HG03039 (cell line): Measurements from ENCODE around the gene RAI1.

Experiments
- ATAC-seq: cut with Tn5 transposase; IDR thresholded peaks from one replicate; pipeline ENCODE4 v1.9.1; 2021; ENCODE audit warnings: mild to moderate bottlenecking, moderate library complexity; ENCODE audit not compliant: unreplicated experiment

The RAI1 gene

DNA sequence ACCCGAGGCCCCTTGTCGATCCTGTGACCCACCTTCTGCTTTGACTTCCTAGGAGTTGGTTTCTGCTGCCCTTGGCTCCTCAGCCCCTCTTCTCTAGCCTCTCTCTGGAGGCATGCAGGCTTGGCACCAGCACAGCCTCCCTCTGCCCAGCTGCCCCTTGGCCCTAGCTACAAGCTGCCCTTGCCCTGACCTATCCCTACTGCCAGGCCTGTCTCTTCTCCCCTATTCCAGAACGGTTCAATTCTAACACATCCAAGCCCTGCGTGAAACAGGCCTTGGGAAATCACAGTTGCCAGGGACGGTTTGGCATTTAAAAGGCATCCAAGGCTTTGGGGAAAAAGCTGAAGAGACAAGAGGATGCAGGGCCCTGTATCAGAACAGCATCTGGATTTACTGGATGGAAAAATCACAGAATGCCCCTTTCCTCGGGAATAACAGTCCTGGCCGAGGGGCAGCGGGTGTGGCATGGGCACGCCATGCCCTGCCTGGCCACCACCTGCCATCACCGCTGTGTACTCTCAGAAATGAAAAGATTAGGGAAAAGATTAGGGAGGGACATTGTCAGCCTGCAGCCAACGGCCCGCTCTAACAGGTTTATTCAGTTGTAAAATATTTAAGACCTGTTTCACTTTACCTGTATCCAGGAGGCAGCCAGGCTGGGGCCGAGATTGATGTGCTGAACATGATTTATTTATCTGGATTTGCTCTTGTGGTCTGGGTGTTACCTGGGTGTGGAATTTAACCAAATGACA, 15.8 kb downstream of the RAI1 start:
- ATAC-seq: no peak

DNA sequence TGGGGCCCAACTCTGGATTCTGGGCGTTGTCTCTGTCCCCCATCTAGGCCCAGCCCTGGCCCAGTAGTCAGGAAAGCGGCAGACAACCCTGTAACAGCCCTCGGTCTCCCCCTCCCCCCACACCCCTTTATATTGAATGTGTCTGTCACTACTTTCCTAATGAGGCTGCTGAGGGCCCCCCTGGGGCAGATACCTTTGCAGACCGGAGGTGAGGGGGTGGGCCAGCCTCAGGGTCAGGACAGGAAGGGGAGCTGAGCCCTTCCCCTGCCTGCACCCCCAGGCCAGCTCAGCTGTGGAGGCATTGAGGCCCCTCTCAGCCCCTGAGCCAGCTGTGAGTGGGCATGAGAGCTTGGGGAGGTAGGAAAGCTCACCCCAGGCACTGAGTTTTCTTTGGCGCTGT, 17.1 kb downstream of the RAI1 start:
- ATAC-seq: no peak

DNA sequence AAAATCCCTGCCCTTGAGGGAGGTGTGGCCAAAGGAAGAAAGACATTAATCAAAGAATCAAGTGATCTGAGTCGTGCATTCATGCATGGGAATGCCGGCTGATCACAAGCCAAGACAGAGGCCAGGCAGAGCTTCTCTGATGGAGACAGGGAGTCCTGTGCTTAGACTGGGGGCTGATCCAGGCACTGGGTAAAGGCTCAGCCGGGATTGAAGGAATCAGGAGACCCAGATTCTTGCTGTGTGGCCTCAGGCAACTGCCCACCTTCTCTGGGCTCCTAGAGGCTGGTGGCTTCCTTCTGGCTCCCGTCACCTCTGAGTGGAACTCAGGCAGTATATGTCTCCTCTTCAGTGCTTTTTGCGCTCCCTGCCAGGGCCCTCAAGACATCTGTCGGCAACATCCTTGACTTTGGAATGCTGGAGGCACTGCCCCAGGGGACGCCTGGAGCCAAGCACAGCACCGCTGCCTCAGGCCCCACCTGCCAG, 17.7 kb downstream of the RAI1 start:
- no peak for ATAC-seq

DNA sequence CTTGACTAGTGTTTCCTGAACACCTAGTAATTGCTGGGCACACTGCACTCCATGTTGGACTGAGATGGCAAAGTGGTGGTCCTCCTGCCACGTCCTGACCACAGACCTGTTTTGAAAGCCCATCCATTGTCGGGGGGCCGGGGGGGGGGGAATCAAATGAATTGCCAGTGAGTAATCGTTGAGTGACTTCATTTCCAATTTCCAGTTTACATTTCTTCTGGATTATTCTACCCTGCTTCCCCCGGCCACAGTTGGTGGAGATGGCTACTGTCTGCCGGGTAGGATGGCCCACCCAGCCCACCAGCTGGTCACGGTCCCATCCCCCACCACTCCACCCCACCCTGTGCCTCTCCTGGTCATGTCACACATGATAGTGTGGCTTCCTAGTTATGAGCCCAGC, 18.2 kb downstream of the RAI1 start:
- no peak for ATAC-seq

DNA sequence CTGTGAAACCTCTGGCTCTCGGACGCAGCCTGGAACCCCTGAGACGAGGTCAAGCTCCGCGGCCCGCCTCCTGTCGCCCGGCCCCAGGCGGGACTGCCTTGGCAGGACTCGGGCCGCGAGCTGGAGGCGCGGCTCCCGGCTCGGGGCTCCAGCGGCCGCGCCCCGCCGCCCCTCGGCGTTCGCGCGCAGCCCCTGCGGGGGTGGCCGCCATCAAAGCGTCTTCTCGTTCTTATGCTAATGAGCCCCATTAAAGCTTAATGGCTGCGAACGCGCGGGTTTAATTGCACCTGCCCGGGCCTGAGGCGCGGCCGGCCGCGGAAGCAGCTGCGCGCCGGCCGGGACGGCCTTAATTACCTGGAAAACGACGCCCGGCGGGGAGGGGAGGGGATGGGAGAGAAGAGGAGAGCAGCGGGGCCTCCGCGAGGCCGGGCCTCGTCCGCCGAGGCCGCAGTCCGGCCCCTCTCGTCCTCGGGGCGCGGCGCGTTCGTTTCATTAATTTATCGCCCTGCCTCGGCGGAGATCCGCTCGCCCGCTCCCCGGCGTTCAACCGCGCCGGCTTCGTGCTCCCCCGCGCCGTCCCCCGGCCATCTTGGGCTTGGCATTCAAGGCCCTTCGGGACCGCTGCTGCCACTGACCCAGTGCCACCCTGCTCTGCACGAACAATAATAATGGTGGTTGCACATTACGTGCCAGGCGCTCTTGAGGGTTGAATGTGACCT, 19.2 kb downstream of the RAI1 start:
- ATAC-seq: no peak

DNA sequence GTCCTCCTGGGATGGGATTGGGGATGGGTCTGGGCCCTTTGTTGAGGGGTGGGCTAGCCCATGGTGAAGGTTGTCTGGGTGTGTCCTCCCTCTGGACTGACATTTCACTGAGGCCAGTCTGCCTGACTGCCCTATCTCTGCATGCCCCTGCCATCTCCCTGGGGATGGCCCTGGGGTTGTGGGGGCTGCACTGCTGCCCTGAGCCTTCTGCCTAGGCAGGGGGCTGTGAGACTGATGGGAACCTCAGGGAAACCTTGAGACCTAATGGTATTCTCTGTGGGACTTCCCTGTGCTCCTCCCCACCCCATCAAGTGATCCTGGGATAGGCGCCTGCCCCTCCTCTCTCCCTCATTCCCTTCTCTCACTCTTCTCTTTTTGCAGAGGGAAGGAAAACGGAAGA, 19.9 kb downstream of the RAI1 start:
- ATAC-seq: no peak

DNA sequence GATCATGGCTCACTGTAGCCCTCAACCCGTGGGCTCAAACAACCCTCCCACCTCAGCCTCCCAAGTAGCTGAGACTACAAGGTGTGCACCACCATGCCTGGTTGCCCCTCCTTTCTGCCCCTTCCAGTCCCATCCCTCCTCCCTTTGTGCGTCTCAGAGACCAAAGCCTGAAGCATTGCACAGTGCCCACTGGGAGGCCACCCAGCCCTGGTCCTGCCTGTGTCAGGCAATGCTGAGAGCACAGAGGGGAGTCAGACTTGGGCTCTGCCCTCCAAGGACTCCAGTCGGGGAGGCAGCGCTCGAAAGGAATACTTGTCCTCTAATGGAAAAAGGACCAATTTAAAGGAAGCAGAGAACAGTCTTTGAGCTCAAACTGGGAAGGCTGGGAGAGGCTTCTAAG, 20.4 kb downstream of the RAI1 start:
- no peak for ATAC-seq

DNA sequence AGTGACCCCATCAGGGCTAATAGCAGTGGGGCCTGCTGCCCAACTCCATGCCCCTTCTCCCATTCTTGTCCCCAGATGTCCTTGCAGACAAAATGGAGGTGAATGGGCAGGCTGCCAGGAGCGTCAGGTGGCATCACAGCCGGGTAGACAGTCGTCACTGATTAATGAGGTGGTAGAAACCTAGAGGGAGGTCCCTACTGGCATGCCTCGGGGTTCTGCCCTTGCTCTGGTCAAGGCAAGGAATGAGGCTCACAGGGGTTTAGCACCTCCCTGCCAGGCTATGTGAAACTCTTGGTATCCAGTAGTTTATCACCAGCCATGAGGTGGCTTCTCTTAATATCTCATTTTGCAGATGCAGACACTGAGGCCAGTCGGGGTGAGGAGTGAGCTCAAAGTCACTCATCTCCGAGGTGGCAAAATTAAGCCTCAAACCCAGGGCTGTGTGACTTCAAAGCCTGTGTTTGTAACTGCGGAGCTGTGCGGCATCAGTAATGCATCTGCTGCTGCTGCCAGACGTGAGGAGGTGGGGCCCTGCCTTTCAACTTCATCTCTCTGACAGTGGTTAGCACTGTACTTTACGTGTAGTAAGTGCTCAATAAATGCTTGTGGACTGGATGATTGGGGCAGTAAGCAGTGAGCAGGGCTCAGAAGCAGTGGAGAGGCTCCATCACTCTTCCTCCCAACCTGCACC, 21.3 kb downstream of the RAI1 start:
- no peak for ATAC-seq

DNA sequence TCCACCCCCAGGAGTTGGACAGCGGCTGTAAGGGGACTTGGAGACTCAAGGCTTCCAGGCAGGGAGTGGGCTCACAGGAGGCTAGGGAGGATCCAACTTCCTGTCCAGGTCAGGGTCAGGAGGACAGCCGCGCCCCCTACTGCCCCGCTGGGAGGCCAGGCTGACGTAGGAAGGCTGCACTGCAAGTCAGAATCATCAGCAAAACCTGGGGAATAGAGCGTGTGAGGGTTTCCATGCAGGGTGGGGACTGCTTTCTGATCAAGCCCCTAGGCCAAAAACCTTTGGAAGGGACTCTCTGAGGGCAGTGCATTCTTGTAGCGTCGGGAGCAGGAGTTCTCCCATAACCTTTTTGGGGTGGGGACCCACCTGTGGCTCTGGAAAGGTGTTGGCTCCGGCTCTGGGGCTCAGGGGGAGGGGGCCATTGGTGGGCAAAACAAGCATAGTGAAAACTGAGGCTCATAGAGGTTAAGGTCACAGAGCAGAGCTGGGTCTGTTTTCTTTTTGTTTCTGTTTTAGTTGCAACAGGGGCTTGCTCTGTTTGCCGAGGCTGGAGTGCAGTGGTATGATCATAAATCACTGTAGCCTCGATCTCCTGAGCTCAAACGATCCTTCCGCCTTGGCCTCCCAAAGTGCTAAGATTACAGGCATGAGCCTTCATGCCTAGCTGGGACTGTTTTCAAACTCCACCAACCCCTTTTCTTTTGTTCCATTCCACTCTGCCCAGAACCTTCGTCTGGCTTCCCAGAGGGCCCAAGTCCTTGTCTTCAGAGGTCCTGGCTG, 22.1 kb downstream of the RAI1 start:
- no peak for ATAC-seq

DNA sequence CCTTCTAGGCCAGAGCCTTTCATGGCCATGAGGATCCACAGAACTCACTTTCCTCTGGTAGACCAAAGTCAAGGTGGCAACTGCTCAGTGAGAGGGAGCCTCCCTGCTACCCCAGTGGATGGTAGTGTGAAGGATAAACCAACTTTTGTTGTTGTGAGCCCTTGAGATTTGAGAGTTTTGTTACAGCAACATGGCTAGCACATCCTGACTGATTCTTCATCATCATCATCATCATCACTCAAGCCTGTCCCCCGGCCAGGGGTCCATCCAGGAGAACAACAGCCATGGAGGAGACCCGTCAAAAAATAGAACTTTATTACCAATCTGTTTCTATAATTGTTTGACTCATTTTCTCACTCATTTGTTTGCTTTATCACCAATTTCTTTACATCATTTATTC, 23.7 kb downstream of the RAI1 start:
- ATAC-seq: no peak

DNA sequence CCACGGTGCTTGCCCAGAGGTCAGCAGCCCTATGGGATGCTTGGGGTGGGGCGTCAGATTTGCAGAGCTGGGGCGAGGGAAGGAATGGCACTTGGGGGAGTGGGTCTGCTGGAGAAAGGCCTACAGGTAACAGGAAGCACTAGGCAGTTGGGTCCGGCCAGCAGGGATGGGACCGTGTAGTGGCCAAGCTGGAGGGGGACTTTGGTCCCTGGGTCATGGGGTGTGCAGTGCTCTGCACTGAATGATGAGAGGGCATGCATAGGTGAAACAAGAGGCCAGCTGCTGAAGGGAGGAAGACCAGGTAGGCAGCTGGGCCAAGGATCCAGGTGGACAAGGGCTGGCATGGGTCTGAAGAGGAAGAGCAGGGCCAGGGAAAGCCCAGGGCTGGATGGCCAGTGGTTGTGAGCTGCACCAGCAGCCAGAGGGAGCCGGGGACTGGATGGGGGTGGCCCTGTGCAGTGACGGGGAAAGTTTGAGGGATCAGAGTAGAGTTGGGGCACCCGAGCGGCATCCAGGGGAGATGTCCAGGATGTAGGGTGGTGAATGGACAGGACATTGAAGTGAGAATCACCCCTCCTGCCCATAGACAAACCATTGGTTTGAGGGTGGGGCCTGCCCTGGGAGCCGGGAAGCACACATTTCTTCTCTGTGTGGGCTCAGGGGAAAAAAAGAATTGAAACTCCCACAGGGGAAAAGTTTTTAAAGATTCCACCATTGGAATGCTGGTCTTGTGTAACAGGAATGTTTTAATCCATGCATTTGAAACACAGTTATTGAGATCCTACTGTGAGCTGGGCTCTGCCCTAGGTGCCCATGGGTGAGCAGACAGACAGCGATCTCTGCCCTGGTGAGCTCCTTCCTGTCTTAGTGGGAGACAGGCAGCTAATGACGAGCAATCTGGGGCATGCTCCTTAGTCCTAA, 25.1 kb downstream of the RAI1 start:
- ATAC-seq: no peak

DNA sequence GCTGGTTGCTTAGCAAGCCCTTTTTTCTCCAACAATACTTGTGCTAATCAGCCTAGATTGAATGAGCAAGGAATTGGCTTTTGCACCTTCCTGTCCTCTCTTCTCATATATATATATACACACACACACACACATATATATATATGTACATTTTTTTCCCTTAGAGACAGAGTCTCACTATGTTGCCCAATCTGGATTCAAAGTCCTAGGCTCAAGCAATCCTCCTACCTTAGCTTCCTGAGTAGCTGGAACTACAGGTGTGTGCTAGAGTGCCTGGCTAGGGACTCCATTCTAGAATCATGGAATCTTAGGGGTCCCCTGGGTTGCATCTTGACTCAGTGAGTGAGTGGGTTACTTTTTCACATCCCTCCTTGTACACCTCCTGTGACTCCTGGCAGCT, 27.0 kb downstream of the RAI1 start:
- no peak for ATAC-seq

DNA sequence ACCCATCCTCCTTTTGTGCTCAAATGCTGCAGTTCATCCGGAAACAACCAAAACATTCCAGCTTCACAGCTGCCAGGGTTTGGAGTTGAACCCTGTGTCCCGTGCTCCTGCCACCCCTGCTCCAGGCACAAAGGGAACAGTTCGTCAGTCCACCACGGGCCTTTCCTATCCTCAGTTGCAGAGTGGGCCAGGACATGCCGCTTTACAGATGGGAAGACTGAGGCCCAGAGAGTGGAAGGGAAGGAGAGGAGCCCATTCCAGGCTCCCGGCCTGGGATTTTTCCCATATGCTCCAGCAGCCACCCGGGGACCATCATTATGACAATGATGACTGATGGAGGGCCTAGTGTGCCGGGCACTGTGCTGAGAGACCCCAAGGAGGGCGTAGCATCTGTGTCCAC, 27.6 kb downstream of the RAI1 start:
- no peak for ATAC-seq

DNA sequence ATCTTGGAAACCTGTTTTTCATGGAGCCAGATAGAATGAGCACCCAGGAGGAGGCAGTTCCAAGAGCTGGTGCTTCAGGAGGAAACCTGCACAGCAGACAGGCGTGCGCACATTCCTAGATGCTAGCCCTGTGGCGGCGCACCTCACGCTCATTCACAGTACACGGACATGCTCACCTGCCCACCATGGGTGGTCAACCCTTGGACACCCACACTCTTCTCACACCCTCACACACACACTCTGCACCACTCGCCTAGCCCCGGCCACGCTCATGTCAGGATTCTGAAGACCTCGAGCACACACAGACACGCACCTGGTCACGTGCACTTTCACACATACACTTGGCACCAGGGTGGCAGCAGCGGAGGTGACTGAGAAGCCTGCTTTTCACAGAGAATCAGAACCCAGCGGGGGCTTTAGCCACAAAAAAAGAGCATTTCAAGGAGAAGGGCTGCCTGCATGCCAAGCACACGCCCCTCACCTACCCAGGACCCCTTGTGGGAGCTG, 28.6 kb downstream of the RAI1 start:
- no peak for ATAC-seq

DNA sequence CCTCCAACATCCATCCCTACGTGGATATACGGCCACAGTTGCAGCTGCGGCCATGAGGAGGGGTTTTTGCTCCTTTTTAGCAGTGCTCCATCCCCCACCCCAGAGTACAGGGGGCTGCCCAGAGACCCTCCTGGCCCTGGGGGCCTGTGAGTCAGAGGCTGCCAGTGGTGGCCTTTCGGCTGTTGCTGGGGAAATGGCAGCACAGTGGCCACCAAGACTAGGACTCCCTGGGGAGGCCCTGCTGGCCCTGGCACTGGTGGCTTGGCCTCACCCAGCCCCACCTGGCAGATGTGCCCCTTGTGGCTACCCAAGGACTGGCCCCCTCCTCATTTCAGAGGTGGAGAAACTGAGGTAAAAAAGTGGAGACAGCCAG, 29.1 kb downstream of the RAI1 start:
- no peak for ATAC-seq

DNA sequence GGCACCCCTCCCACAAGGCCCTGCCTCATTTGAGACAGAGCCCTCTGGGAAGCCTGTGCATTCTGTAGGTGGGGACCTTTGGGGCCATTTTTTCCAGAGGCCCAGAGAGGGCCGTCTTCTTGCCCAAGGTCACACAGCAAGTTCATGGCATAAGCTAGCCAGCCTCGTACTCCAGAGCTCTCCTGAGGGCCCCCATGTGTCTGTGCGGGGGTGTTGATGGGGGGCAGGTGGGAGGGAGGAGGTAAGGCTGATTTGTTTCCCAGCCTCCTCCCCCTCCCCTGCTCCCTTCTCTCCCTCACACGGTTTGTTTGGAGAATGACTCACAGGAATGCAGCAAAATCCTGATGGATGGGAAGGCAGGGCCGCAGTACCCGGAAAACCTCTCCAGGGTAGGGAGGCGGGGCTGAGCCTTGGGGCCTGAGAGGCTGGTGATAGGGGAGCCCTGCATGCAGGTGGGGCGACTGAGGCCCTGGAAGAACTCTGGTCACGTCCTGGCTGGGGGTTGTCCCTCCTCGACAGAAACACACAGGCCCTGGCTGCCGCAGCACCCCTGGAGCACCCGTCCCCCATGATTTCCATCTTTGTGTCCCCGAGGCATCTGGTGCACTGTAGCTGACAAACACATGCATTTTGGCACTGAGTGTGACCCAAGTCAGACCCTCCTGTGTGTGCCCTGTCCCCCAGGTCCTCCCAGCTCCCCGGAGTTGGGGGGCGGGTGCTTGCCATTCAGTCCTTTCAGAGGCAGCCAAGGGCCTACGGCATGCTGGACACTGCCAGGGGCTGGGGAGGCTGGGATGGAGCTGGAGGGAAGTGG, 29.7 kb downstream of the RAI1 start:
- ATAC-seq: no peak

DNA sequence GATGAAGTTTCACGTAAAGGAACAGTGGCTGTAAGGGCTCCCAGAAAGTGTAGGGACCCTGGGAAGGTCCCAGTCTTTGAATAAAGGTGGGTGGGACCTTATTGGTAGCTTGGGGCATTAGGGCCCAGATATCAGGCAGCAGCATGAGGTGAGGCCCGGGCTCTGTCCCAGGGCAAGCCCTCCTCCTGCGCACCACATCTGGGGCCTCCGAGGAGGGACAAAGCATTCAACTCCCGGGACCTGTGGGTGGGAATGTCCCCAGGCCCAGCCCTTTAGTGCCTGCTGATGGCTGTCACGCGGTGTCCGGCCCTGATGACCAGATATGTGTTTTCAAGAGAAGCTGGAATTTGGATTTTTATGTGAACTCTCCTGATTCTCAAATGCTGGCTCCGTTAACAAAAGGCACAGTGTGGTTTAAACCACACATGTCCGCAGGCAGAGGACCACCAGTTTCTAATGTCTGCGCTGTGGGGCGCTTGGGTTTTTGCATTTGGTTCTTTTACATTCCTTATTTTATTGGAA, 30.4 kb downstream of the RAI1 start:
- no peak for ATAC-seq

DNA sequence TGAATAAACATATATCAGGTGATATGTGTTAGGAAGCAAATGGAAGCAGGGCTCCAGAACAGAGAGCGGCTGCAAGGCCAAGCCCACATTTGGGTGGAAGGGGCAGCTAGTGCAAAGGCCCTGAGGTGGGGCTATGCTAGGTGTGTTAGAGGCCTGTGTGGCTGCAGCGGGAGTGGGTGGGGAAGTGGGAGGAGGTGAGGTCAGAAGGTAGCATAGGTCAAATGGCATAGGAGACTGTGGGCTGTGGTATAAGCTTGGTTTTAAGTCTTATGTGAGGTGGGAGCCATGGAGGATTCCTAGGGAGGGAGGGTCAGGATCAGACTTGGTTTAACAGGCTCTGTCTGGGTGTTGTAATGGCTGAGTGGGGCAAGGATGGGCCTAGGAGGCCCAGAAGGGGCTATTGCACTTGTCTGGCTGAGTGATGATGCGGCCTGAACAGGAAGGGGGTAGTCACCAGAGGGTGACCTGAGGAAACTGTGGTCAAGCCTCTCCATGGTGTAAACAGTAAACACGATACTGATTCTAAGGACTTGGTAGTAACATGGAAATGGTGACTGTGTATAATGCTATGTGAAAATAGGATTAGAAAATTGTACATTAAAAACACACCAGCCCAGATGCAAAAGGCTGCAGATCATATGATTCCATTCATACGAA, 31.1 kb downstream of the RAI1 start:
- ATAC-seq: no peak
